K562 (cell line): ENCODE results near the gene MYH6. TPM values are rescaled to one million over a fixed set of nuclear protein-coding genes. Genes with fewer than 3 reads are reported as not detected.

Experiments used
- ATAC-seq: fragments of 200-7000 bp; cut with Tn5 transposase; 3 replicates; pipeline ENCODE4 v1.9.1; 2020; ENCODE audit warnings: moderate library complexity
- BruUV-seq: library from RNA; stranded (reverse); fragments of 400-500 nt; replicated peaks from 2 replicates; lab custom pipeline; 2021; lab: Mats Ljungman, UMichigan
- CTCF ChIA-PET: fragments of 300-600 bp; formaldehyde crosslinking; extraction: SDS; loops from one replicate; lab custom pipeline; 2021; ENCODE audit warnings: low intra/inter-chr PET ratio; lab: Yijun Ruan, JAX
- POLR2A ChIA-PET: fragments of 300-600, 350-650 bp; sonication (Branson Sonifier 250); formaldehyde crosslinking; extraction: SDS; loops from one replicate; lab custom pipeline; 2021; ENCODE audit warnings: antibody characterized with exemption, inconsistent platforms; lab: Yijun Ruan, JAX
- DNase-seq, 4 experiments: peaks; one replicate each; pipeline versions ENCODE4 v3.0.0 to v3.0.0-alpha.2; 2011 to 2018; ENCODE audit warnings: low spot score in 3 of 4, mixed read lengths in 3 of 4; ENCODE audit errors: extremely low read depth in 1 of 4
- FAIRE-seq: peaks from 2 replicates; lab custom pipeline; 2011; peaks lifted over from hg19 to GRCh38; lab: Jason Lieb, UNC
- H2AFZ ChIP-seq: 2 replicates; pipeline ENCODE4 v1.6.0; 2011; ENCODE audit warnings: low read depth, low read length, control low read depth, inconsistent platforms
- H3K27ac ChIP-seq: fragments of 200-600 bp; 3 replicates; pipeline ENCODE4 v1.8.0; 2011; ENCODE audit warnings: low read depth, mild to moderate bottlenecking, control low read depth, inconsistent platforms, low read length, moderate library complexity, mixed read lengths; ENCODE audit errors: extremely low read depth
- H3K27me3 ChIP-seq, 2 experiments: fragments of 300-600 bp in 1 of 2; 2 replicates in 1 of 2; 3 replicates in 1 of 2; pipeline versions ENCODE4 v1.6.0 to v1.8.0; 2011; ENCODE audit warnings: inconsistent platforms in 2 of 2, low read length in 2 of 2, mild to moderate bottlenecking in 1 of 2, mixed read lengths in 1 of 2, moderate library complexity in 1 of 2; ENCODE audit not compliant: control insufficient read depth in 2 of 2, insufficient read depth in 2 of 2
- H3K36me3 ChIP-seq: fragments of 300-600 bp; 3 replicates; pipeline ENCODE4 v1.8.0; 2011; ENCODE audit warnings: mild to moderate bottlenecking, low read length, inconsistent platforms; ENCODE audit not compliant: control insufficient read depth, insufficient read depth
- H3K4me1 ChIP-seq, 2 experiments: fragments of 200-600 bp in 1 of 2; replicated peaks in 1 of 2; 2 replicates in 1 of 2; 3 replicates in 1 of 2; pipeline versions ENCODE4 v1.5.1 to v1.8.0; 2011; ENCODE audit warnings: inconsistent platforms in 2 of 2, low read length in 2 of 2, mild to moderate bottlenecking in 1 of 2, mixed read lengths in 1 of 2, moderate library complexity in 1 of 2; ENCODE audit not compliant: control insufficient read depth in 2 of 2, insufficient read depth in 2 of 2
- H3K4me2 ChIP-seq: 2 replicates; pipeline ENCODE4 v1.6.1; 2011; ENCODE audit warnings: low read length, control low read depth, inconsistent platforms, mixed read lengths; ENCODE audit not compliant: insufficient read depth
- H3K4me3 ChIP-seq: fragments of 200-600 bp; sonication (generic), shearing (Covaris generic); 2 replicates; pipeline ENCODE4 v1.5.1; 2016; ENCODE audit warnings: control low read depth, inconsistent platforms
- H3K79me2 ChIP-seq: fragments of 200-600 bp; 3 replicates; pipeline ENCODE4 v1.8.0; 2011; ENCODE audit warnings: low read length, inconsistent platforms; ENCODE audit not compliant: control insufficient read depth, insufficient read depth
- H3K9ac ChIP-seq, 2 experiments: 2 replicates each; pipeline versions ENCODE4 v1.6.0 to v1.6.1; 2011; ENCODE audit warnings: low read depth in 2 of 2, low read length in 2 of 2, control low read depth in 1 of 2, inconsistent platforms in 1 of 2, mild to moderate bottlenecking in 1 of 2, mixed read lengths in 1 of 2; ENCODE audit not compliant: insufficient read depth in 1 of 2
- H3K9me1 ChIP-seq: one replicate; pipeline ENCODE4 v1.6.0; 2011; ENCODE audit warnings: inconsistent platforms, mild to moderate bottlenecking, low read length, moderate library complexity; ENCODE audit not compliant: control insufficient read depth, insufficient read depth
- H3K9me3 ChIP-seq: replicated peaks from 2 replicates; pipeline ENCODE4 v1.5.1; 2011; ENCODE audit warnings: low read depth, low read length, inconsistent platforms; ENCODE audit not compliant: control insufficient read depth, insufficient read depth
- H4K20me1 ChIP-seq: replicated peaks from 2 replicates; pipeline ENCODE4 v1.6.1; 2011; ENCODE audit warnings: low read length, inconsistent platforms, mixed read lengths; ENCODE audit not compliant: control insufficient read depth, insufficient read depth
- CCNT2 ChIP-seq: IDR thresholded peaks from 2 replicates; pipeline ENCODE4 v1.6.1; 2011; ENCODE audit warnings: borderline replicate concordance, low read depth, mild to moderate bottlenecking, moderate library complexity, mixed read lengths, low read length; ENCODE audit not compliant: insufficient read length; ENCODE audit errors: extremely low read depth
- RHOXF2B ChIP-seq: fragments of 250-450 bp; sonication (Bioruptor Pico); conservative IDR thresholded peaks from 2 replicates; pipeline ENCODE4 v1.5.1; 2021
- SMARCC2 ChIP-seq: fragments of 450-650 bp; IDR thresholded peaks from 2 replicates; pipeline ENCODE4 v1.6.1; 2017; ENCODE audit warnings: antibody characterized with exemption, moderate library complexity, mild to moderate bottlenecking, low read depth
- WGBS: fragments of 100-300 bp; shearing (Covaris generic); methylation state at CpG from one replicate; pipeline ENCODE4 v1.1.6; 2016; ENCODE audit warnings: low coverage, mixed read lengths; ENCODE audit not compliant: insufficient coverage; ENCODE audit errors: missing lambda C conversion rate; 5-methylcytosine and 5-hydroxymethylcytosine counted together
- in situ Hi-C: fragments of 300-500 bp; cut with MboI; formaldehyde crosslinking; loops from 4 replicates; pipeline ENCODE4 v1.15.0; 2018; ENCODE audit warnings: inconsistent platforms, mixed read lengths
- intact Hi-C: fragments of 100-400 bp; cut with micrococcal nuclease; formaldehyde crosslinking; loops from 2 replicates; pipeline ENCODE4 v1.14.2; 2022
- polyA plus RNA-seq, 8 experiments: library from polyadenylated mRNA; depleted of rRNA in 4 of 8; stranded (reverse) in 5 of 8; unstranded in 3 of 8; fragments of >200 nt; fragmentation: Nextera tagmentation in 2 of 8; fragmentation: Illumina TruSeq in 1 of 8; extraction: Ambion mirVana in 2 of 8; extraction: Trizol in 1 of 8; gene quantifications; 2 replicates each; pipeline versions ENCODE4 v1.2.1 to v1.2.3, GENCODE V29; 2011 to 2014; ENCODE audit warnings: inconsistent platforms in 1 of 8, missing spikeins in 1 of 8
- total RNA-seq, 7 experiments: library from RNA; depleted of rRNA in 6 of 7; stranded (reverse); fragments of >200 nt in 6 of 7; fragmentation: Illumina TruSeq in 2 of 7; extraction: Trizol in 2 of 7; gene quantifications; 2 replicates each; pipeline versions ENCODE4 v1.2.1 to v1.2.3, GENCODE V29; 2011 to 2021; ENCODE audit warnings: low replicate concordance in 1 of 7
- TF ChIP-seq, protein P1 (sequence below): sonication (generic); formaldehyde crosslinking; IDR thresholded peaks from 2 replicates; pipeline ENCODE4 v1.8.1; 2022; ENCODE audit warnings: missing genetic modification reagents

MYH6 gene
- total and polyA plus RNA-seq, 9 of the 15 experiments (the other 6 are each of a cell fraction or from before 2014, with no cell fraction given) = not detected

DNA sequence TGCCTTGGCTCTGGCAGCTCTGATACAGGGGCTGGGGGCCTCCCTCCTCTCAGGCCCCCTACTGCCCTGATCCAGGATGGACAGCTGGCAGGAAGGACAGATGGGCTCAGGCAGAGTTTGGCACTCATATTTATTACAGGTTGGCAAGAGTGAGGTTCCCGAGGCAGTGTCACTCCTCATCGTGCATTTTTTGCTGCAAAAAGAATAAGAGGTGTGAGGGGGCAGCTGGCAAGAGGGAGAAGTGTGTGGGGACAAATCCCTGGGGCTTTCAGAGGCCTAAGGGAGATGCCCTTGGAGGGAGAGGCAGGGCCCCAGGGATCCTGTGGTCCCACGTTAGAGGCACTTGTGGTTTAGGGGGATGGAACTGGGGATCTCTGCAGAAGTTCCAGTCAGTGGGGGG, 26.2 kb downstream of the MYH6 start (continued):
- TF ChIP-seq, protein P1, sequence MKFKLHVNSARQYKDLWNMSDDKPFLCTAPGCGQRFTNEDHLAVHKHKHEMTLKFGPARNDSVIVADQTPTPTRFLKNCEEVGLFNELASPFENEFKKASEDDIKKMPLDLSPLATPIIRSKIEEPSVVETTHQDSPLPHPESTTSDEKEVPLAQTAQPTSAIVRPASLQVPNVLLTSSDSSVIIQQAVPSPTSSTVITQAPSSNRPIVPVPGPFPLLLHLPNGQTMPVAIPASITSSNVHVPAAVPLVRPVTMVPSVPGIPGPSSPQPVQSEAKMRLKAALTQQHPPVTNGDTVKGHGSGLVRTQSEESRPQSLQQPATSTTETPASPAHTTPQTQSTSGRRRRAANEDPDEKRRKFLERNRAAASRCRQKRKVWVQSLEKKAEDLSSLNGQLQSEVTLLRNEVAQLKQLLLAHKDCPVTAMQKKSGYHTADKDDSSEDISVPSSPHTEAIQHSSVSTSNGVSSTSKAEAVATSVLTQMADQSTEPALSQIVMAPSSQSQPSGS (CRISPR knock-in tag) = no peak
- TF ChIP-seq SMARCC2 = no peak
- no peak for TF ChIP-seq RHOXF2B

DNA sequence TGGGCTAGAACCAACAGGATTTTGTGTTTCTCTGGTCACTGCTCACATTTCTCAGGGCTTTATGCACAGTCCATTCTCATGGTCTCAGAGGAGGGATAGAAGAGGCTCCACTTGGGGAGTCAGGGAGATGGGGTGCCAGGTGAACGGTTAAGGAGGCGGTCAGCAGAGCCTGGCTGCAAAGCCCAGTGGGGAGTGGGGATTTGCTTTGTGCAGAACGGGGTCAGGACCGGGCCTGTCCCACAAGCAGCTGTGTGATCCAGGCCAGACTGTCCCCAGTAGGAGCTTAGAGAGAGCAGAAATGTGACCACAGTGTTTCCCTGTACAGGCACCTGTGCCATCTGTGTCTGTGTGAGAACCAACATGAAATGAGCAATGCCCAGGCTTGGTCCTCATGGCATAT, 27.1 kb downstream of the MYH6 start:
- ChIA-PET CTCF (interaction anchor here (1.8 to 3.8 kb wide), 2 partner anchors 116 to 261 kb away, joined by 12 to 19 read pairs; partner anchors contain the start of gene CEBPE), POLR2A (interaction anchor here (0.5 kb wide), 1 partner anchor 74 kb away, joined by 3 read pairs; no protein-coding TSS in a partner anchor)
- H3K9me1 ChIP-seq = no peaks in the 10 kb centered on the region
- WGBS = 0% methylated on average over 4 of the region's 4 CpGs
- no peaks in the 10 kb centered on the region for H3K36me3 ChIP-seq
- ATAC-seq (no peak), DNase-seq (no peak), FAIRE-seq (no peak)
- H3K9ac ChIP-seq = no peak overlapping the region
- peaks cover 0 to 21% of the 10 kb centered on the region in 2 experiments; a peak in 2 of 5 replicates for H3K4me1 ChIP-seq
- BruUV-seq = no TSS peak
- no peaks in the 10 kb centered on the region for H3K9me3 ChIP-seq
- H3K27me3 ChIP-seq = peaks cover 9 to 62% of the 10 kb centered on the region in 2 experiments; a peak in 4 of 5 replicates
- H3K4me3 ChIP-seq = no peak overlapping the region
- intact Hi-C loops (loop anchor here (1.0 kb wide), 2 partner anchors 53 to 116 kb away; no protein-coding TSS in a partner anchor), in situ Hi-C loops (loop anchor here (10.0 kb wide), 1 partner anchor 116 kb away; no protein-coding TSS in a partner anchor)
- no peak overlapping the region for H3K4me2 ChIP-seq
- H2AFZ ChIP-seq = no peak overlapping the region
- H4K20me1 ChIP-seq = no peaks in the 10 kb centered on the region; the same call in 1 of the 2 replicates
- no peaks in the 10 kb centered on the region for H3K79me2 ChIP-seq
- no peak overlapping the region for H3K27ac ChIP-seq
- TF ChIP-seq CCNT2 = no peak
